Activated B cell treated with CpG ODN at 0.5 μM for 24 hours (primary cell): ENCODE results near the gene CLEC2B. TPM values are rescaled to one million over a fixed set of nuclear protein-coding genes. Genes with fewer than 3 reads are reported as not detected.

Source experiments
- ATAC-seq: fragments of 200-7000 bp; cut with Tn5 transposase; one replicate; pipeline ENCODE4 v1.10.0; 2021; ENCODE audit warnings: low read depth, mild to moderate bottlenecking, moderate library complexity
- CTCF ChIA-PET: fragments of 350-600 bp; sonication (Branson Sonifier 250); formaldehyde crosslinking; loops from one replicate; lab custom pipeline; 2021; ENCODE audit warnings: antibody characterized with exemption; lab: Charles Lee
- POLR2A ChIA-PET: fragments of 350-600 bp; sonication (Branson Sonifier 250); formaldehyde crosslinking; loops from one replicate; lab custom pipeline; 2021; ENCODE audit warnings: antibody characterized with exemption; lab: Charles Lee
- DNase-seq: peaks from one replicate; pipeline ENCODE4 v3.0.0; 2022
- H3K27ac Mint-ChIP-seq: one replicate; pipeline ENCODE4 v1.8.0; 2020; ENCODE audit warnings: mixed read lengths
- H3K27me3 Mint-ChIP-seq: one replicate; pipeline ENCODE4 v1.8.0; 2021; ENCODE audit warnings: mixed read lengths
- H3K36me3 Mint-ChIP-seq: one replicate; pipeline ENCODE4 v1.8.0; 2021; ENCODE audit warnings: low read depth, mixed read lengths
- H3K4me1 Mint-ChIP-seq: one replicate; pipeline ENCODE4 v1.8.0; 2021; ENCODE audit warnings: mixed read lengths
- H3K4me3 Mint-ChIP-seq: one replicate; pipeline ENCODE4 v1.8.0; 2020; ENCODE audit warnings: mild to moderate bottlenecking, mixed read lengths
- H3K9me3 Mint-ChIP-seq: one replicate; pipeline ENCODE4 v1.8.0; 2020; ENCODE audit warnings: mixed read lengths
- intact Hi-C: fragments of 100-400 bp; cut with micrococcal nuclease; formaldehyde crosslinking; loops from one replicate; pipeline ENCODE4 v1.15.1; 2024
- total RNA-seq: library from RNA; stranded (reverse); gene quantifications from 2 replicates; pipeline ENCODE4 v1.2.3, GENCODE V29; 2022
- TF ChIP-seq, protein P1 (sequence below): fragments of 200-600 bp; IDR thresholded peaks from one replicate; pipeline ENCODE4 v1.8.0; 2022; ENCODE audit warnings: antibody characterized with exemption, mild to moderate bottlenecking

CLEC2B gene
- total RNA-seq, 1 donor from 2014 or later, result 19.1 TPM

DNA sequence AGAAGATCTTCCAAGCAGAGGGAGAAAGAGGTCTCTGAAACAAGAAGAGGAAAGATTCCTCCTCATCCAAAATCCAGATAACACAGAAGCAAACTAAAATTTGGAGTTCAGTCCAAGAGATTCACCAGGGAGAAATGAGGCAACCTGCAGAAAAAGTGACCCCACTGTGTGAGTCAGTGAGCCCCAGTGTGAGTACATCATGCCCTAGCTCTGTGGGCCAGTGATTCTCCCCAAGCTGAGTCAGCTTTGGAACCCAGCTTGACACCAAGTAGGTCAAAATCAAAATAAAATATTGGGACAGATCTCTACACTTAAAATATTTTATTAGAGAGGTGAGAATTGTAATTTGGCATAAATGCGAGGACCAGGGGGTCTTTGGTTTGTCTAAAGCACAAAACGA is 17.2 kb downstream of the CLEC2B start:
- peaks cover 2% of the 10 kb centered on the region for H3K4me1 Mint-ChIP-seq
- H3K27me3 Mint-ChIP-seq, result no peaks in the 10 kb centered on the region
- DNase-seq (no peak), ATAC-seq (no peak)
- CTCF ChIA-PET, result interaction anchor here (0.6 kb wide), 1 partner anchor 22 kb away, joined by 3 read pairs; no protein-coding TSS in a partner anchor
- no peak overlapping the region for H3K27ac Mint-ChIP-seq
- POLR2A ChIA-PET, result no interaction called here
- H3K9me3 Mint-ChIP-seq, result peaks cover 5% of the 10 kb centered on the region
- intact Hi-C loops, result no loop called here
- TF ChIP-seq, protein P1, sequence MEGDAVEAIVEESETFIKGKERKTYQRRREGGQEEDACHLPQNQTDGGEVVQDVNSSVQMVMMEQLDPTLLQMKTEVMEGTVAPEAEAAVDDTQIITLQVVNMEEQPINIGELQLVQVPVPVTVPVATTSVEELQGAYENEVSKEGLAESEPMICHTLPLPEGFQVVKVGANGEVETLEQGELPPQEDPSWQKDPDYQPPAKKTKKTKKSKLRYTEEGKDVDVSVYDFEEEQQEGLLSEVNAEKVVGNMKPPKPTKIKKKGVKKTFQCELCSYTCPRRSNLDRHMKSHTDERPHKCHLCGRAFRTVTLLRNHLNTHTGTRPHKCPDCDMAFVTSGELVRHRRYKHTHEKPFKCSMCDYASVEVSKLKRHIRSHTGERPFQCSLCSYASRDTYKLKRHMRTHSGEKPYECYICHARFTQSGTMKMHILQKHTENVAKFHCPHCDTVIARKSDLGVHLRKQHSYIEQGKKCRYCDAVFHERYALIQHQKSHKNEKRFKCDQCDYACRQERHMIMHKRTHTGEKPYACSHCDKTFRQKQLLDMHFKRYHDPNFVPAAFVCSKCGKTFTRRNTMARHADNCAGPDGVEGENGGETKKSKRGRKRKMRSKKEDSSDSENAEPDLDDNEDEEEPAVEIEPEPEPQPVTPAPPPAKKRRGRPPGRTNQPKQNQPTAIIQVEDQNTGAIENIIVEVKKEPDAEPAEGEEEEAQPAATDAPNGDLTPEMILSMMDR, result no peak
- H3K36me3 Mint-ChIP-seq, result peaks cover 55% of the 10 kb centered on the region
- H3K4me3 Mint-ChIP-seq, result no peak overlapping the region

DNA sequence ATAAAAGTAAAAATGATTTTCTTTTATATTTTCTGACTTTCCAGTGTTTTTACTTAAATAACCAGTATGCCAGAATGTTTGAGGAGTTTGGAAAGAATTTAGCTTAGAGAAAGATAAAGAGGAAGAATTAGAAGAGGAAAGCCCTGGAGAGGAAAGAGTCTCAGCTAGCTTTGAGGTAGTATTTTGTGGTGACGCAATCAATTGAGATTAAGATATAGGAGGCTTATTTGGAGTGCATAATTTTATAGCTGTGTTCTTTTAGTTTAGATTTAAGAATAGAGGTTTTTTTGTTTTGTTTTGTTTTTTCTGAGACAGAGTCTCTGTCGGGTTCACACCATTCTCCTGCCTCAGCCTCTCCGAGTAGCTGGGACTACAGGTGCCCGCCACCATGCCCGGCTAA is 18.1 kb downstream of the CLEC2B start:
- H3K36me3 Mint-ChIP-seq, result peaks cover 48% of the 10 kb centered on the region
- no peak overlapping the region for H3K27ac Mint-ChIP-seq
- no peak overlapping the region for H3K4me3 Mint-ChIP-seq
- ChIA-PET POLR2A (no interaction called here), CTCF (no interaction called here)
- TF ChIP-seq, protein P1, result no peak
- H3K27me3 Mint-ChIP-seq, result no peaks in the 10 kb centered on the region
- peaks cover 9% of the 10 kb centered on the region for H3K9me3 Mint-ChIP-seq
- intact Hi-C loops, result no loop called here
- no peaks in the 10 kb centered on the region for H3K4me1 Mint-ChIP-seq
- ATAC-seq (no peak), DNase-seq (no peak)

DNA sequence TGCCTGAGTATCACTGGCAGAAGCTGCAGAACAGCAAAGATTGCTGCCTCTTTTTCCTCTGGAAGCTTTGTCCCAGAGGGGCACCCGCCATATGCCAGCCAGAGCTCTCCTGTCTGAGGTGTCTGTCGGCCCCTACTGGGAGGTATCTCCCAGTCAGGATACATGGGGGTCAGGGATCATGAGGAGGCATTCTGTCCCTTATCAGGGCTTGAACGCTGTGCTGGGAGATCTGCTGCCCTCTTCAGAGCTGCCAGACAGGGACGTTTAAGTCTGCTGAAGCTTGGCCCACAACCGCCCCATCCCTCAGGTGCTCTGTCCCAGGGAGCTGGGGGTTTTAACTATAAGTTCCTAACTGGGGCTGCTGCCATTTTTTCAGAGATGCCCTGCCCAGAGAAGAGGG is 20.3 kb downstream of the CLEC2B start:
- CTCF ChIA-PET, result interaction anchor here (1.7 kb wide), 1 partner anchor 98 kb away, joined by 4 read pairs; no protein-coding TSS in a partner anchor
- DNase-seq (no peak), ATAC-seq (no peak)
- Mint-ChIP-seq H3K4me3 (no peak overlapping the region), H3K9me3 (peaks cover 9% of the 10 kb centered on the region), H3K4me1 (no peaks in the 10 kb centered on the region), H3K36me3 (peaks cover 31% of the 10 kb centered on the region), H3K27me3 (peaks cover 4% of the 10 kb centered on the region), H3K27ac (no peak overlapping the region)
- TF ChIP-seq, protein P1, result no peak
- POLR2A ChIA-PET, result no interaction called here
- intact Hi-C loops, result no loop called here

DNA sequence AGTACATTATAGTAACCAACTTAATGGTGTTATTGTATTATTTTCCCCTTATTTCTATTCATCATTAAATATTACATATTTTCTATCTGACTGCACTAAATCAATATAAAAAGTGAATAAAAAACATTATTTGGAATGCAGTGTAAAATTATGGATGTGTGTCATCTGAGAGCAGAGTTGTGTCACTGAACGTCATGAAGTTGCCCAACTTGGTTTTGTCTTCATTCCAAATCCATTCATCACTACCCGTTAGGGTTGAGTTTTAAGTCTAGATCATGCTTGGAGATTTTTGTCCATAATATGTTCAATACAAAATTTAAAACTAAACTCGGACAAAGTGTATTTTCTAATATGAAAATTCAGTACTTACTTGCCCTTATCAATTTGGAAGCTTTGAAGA is 25.7 kb downstream of the CLEC2B start:
- TF ChIP-seq, protein P1, result no peak
- peaks cover 9% of the 10 kb centered on the region for H3K9me3 Mint-ChIP-seq
- no peak overlapping the region for H3K4me3 Mint-ChIP-seq
- intact Hi-C loops, result no loop called here
- DNase-seq (no peak), ATAC-seq (no peak)
- no peaks in the 10 kb centered on the region for H3K4me1 Mint-ChIP-seq
- peaks cover 3% of the 10 kb centered on the region for H3K36me3 Mint-ChIP-seq
- POLR2A ChIA-PET, result no interaction called here
- CTCF ChIA-PET, result no interaction called here
- no peak overlapping the region for H3K27ac Mint-ChIP-seq
- peaks cover 4% of the 10 kb centered on the region for H3K27me3 Mint-ChIP-seq

DNA sequence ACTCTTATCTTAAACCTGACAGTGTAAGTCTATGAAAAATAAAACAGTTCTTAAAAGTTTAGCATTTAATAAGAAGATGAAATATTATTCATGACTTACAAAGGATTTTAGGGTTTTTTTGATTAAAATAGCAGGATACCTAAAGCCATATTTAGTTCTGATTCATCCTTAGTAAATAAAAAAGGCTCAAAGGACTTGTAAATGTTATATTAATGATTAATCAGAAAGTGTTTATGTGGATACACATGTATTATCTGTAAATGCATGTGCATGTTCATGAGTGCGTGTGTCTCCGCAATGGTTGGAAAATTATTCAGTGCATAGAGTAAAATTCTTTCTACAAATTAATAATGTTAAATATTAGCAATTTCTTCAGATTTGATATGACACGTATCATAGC is 37.4 kb downstream of the CLEC2B start:
- H3K36me3 Mint-ChIP-seq, result no peaks in the 10 kb centered on the region
- TF ChIP-seq, protein P1, result no peak
- intact Hi-C loops, result no loop called here
- H3K27ac Mint-ChIP-seq, result no peak overlapping the region
- H3K4me1 Mint-ChIP-seq, result no peaks in the 10 kb centered on the region
- ChIA-PET POLR2A (no interaction called here), CTCF (no interaction called here)
- no peaks in the 10 kb centered on the region for H3K9me3 Mint-ChIP-seq
- ATAC-seq (no peak), DNase-seq (no peak)
- no peaks in the 10 kb centered on the region for H3K27me3 Mint-ChIP-seq
- no peak overlapping the region for H3K4me3 Mint-ChIP-seq
